Activated CD4-positive, alpha-beta T cell treated with anti-CD3 and anti-CD28 coated beads, Interleukin-2, amount 10 ng/mL, durations not matched to agents 24 days and 14 days (primary cell): Measurements from ENCODE around the gene HIGD2A. TPM values are rescaled to one million over a fixed set of nuclear protein-coding genes. Genes with fewer than 3 reads are reported as not detected.

Source experiments
- DNase-seq: peaks from one replicate; pipeline ENCODE4 v3.0.0; 2022
- H3K27ac Mint-ChIP-seq: one replicate; pipeline ENCODE4 v1.8.0; 2022; ENCODE audit warnings: mild to moderate bottlenecking, mixed read lengths
- H3K27me3 Mint-ChIP-seq: one replicate; pipeline ENCODE4 v1.8.0; 2022; ENCODE audit warnings: mixed read lengths
- H3K36me3 Mint-ChIP-seq: one replicate; pipeline ENCODE4 v1.8.0; 2022; ENCODE audit warnings: low read depth, mild to moderate bottlenecking, mixed read lengths
- H3K4me1 Mint-ChIP-seq: one replicate; pipeline ENCODE4 v1.8.0; 2021; ENCODE audit warnings: mixed read lengths
- H3K4me3 Mint-ChIP-seq: one replicate; pipeline ENCODE4 v1.8.0; 2022; ENCODE audit warnings: mild to moderate bottlenecking, moderate library complexity, mixed read lengths
- H3K9me3 Mint-ChIP-seq: one replicate; pipeline ENCODE4 v1.8.0; 2021; ENCODE audit warnings: mixed read lengths
- intact Hi-C: fragments of 100-400 bp; cut with micrococcal nuclease; formaldehyde crosslinking; loops from one replicate; pipeline ENCODE4 v1.15.1; 2023
- total RNA-seq: library from RNA; stranded (reverse); gene quantifications from 2 replicates; pipeline ENCODE4 v1.2.3, GENCODE V29; 2022

HIGD2A gene
- total RNA-seq, 1 donor from 2014 or later: 96.4 TPM

GRCh38 chr5:176361437-176362232 is 26.9 kb upstream of the HIGD2A start, which contains the start of gene KIAA1191:
Gene KIAA1191 (minus strand): TSS chr5:176361764. CDS start chr5:176359508, 2,256 bp downstream.
- Mint-ChIP-seq H3K9me3 (no peaks in the 10 kb centered on the region), H3K4me3 (peak within 1 kb of the TSS; percentile 96), H3K4me1 (peaks cover 21% of the 10 kb centered on the region), H3K27me3 (no peaks in the 10 kb centered on the region), H3K27ac (peak within 1 kb of the TSS; percentile 93), H3K36me3 (peaks cover 24% of the 10 kb centered on the region)
- DNase-seq: peak; percentile 98
- intact Hi-C loops: loop anchor here (1.0 to 2.0 kb wide), 3 partner anchors 27 to 127 kb away; partner anchors contain the start of genes FAF2, HIGD2A and NOP16

- intact Hi-C loops: no loop called here
- H3K4me3 Mint-ChIP-seq: peak overlapping the region; percentile 96
Observed at GRCh38 chr5:176362233-176362490, 26.4 kb upstream of the HIGD2A start.

GRCh38 chr5:176364765-176365350 is 23.7 kb upstream of the HIGD2A start:
- H3K4me3 Mint-ChIP-seq: peak overlapping the region; percentile 80
- H3K36me3 Mint-ChIP-seq: peaks cover 23% of the 10 kb centered on the region
- H3K4me1 Mint-ChIP-seq: peaks cover 15% of the 10 kb centered on the region
- peak overlapping the region; percentile 78 for H3K27ac Mint-ChIP-seq
- intact Hi-C loops: loop anchor here (1.0 to 2.0 kb wide), 2 partner anchors 23 to 172 kb away; partner anchors contain the start of genes HIGD2A, NOP16 and RNF44
- H3K27me3 Mint-ChIP-seq: no peaks in the 10 kb centered on the region
- DNase-seq: no peak
- no peaks in the 10 kb centered on the region for H3K9me3 Mint-ChIP-seq

More at GRCh38 chr5:176362233-176362490, 26.4 kb upstream of the HIGD2A start:
- Mint-ChIP-seq H3K9me3 (no peaks in the 10 kb centered on the region), H3K27me3 (no peaks in the 10 kb centered on the region), H3K27ac (peak overlapping the region; percentile 55), H3K4me1 (peaks cover 23% of the 10 kb centered on the region), H3K36me3 (peaks cover 27% of the 10 kb centered on the region)
- DNase-seq: no peak

- intact Hi-C loops: loop anchor here (1.0 to 2.0 kb wide), 2 partner anchors 23 to 171 kb away; partner anchors contain the start of genes HIGD2A, NOP16 and RNF44
- Mint-ChIP-seq H3K27ac (peak within 1 kb of the TSS; percentile 78), H3K27me3 (no peaks in the 10 kb centered on the region), H3K9me3 (no peaks in the 10 kb centered on the region), H3K36me3 (peaks cover 26% of the 10 kb centered on the region), H3K4me1 (peaks cover 15% of the 10 kb centered on the region), H3K4me3 (peak within 1 kb of the TSS; percentile 80)
- peak; percentile 89 for DNase-seq
Observed at GRCh38 chr5:176365351-176366231, 23.0 kb upstream of the HIGD2A start, which contains the start of gene ARL10. Gene ARL10 (plus strand): TSS chr5:176365487. CDS start chr5:176365564, 77 bp downstream.

- H3K27me3 Mint-ChIP-seq: no peaks in the 10 kb centered on the region
- peak overlapping the region; percentile 70 for H3K27ac Mint-ChIP-seq
- intact Hi-C loops: no loop called here
- DNase-seq: no peak
- peak overlapping the region; percentile 80 for H3K4me3 Mint-ChIP-seq
- H3K9me3 Mint-ChIP-seq: no peaks in the 10 kb centered on the region
- H3K4me1 Mint-ChIP-seq: peaks cover 15% of the 10 kb centered on the region
- H3K36me3 Mint-ChIP-seq: peaks cover 29% of the 10 kb centered on the region
Observed at GRCh38 chr5:176366232-176366894, 22.2 kb upstream of the HIGD2A start.

GRCh38 chr5:176368726-176369125 is 19.8 kb upstream of the HIGD2A start:
- Mint-ChIP-seq H3K36me3 (peaks cover 33% of the 10 kb centered on the region), H3K27me3 (no peaks in the 10 kb centered on the region), H3K27ac (no peak overlapping the region), H3K4me3 (no peak overlapping the region), H3K9me3 (no peaks in the 10 kb centered on the region), H3K4me1 (peaks cover 10% of the 10 kb centered on the region)
- DNase-seq: no peak
- intact Hi-C loops: no loop called here

GRCh38 chr5:176369934-176370711 is 18.4 kb upstream of the HIGD2A start:
- Mint-ChIP-seq H3K4me1 (peaks cover 10% of the 10 kb centered on the region), H3K4me3 (no peak overlapping the region), H3K36me3 (peaks cover 33% of the 10 kb centered on the region), H3K27me3 (no peaks in the 10 kb centered on the region), H3K9me3 (no peaks in the 10 kb centered on the region), H3K27ac (no peak overlapping the region)
- intact Hi-C loops: no loop called here
- no peak for DNase-seq

GRCh38 chr5:176371621-176372539 is 16.7 kb upstream of the HIGD2A start:
- peaks cover 34% of the 10 kb centered on the region for H3K36me3 Mint-ChIP-seq
- no peak overlapping the region for H3K27ac Mint-ChIP-seq
- peaks cover 7% of the 10 kb centered on the region for H3K4me1 Mint-ChIP-seq
- no peak for DNase-seq
- no peaks in the 10 kb centered on the region for H3K9me3 Mint-ChIP-seq
- H3K4me3 Mint-ChIP-seq: no peak overlapping the region
- no peaks in the 10 kb centered on the region for H3K27me3 Mint-ChIP-seq
- intact Hi-C loops: no loop called here

GRCh38 chr5:176373100-176373818 is 15.3 kb upstream of the HIGD2A start:
- Mint-ChIP-seq H3K36me3 (peaks cover 22% of the 10 kb centered on the region), H3K27me3 (no peaks in the 10 kb centered on the region), H3K4me3 (no peak overlapping the region), H3K4me1 (no peaks in the 10 kb centered on the region), H3K27ac (no peak overlapping the region), H3K9me3 (no peaks in the 10 kb centered on the region)
- intact Hi-C loops: no loop called here
- no peak for DNase-seq

GRCh38 chr5:176379881-176380280 is 8.7 kb upstream of the HIGD2A start:
- intact Hi-C loops: no loop called here
- DNase-seq: no peak

GRCh38 chr5:176381423-176381822 is 7.1 kb upstream of the HIGD2A start:
- no peak for DNase-seq
- H3K36me3 Mint-ChIP-seq: peaks cover 60% of the 10 kb centered on the region
- peaks cover 9% of the 10 kb centered on the region for H3K4me1 Mint-ChIP-seq
- no peaks in the 10 kb centered on the region for H3K27me3 Mint-ChIP-seq
- H3K4me3 Mint-ChIP-seq: no peak overlapping the region
- no peak overlapping the region for H3K27ac Mint-ChIP-seq
- intact Hi-C loops: no loop called here
- H3K9me3 Mint-ChIP-seq: no peaks in the 10 kb centered on the region

More at GRCh38 chr5:176379881-176380280, 8.7 kb upstream of the HIGD2A start:
- H3K27me3 Mint-ChIP-seq: no peaks in the 10 kb centered on the region
- no peaks in the 10 kb centered on the region for H3K4me1 Mint-ChIP-seq
- no peaks in the 10 kb centered on the region for H3K9me3 Mint-ChIP-seq
- peaks cover 51% of the 10 kb centered on the region for H3K36me3 Mint-ChIP-seq
- H3K4me3 Mint-ChIP-seq: no peak overlapping the region
- no peak overlapping the region for H3K27ac Mint-ChIP-seq
